Hematopoietic multipotent progenitor cell treated with erythropoietin and hydrocortisone succinate and interleukin-3 and kit ligand, for 15 days (in vitro differentiated cells): ENCODE data around the gene AVP.

Experiments
- DNase-seq: peaks from one replicate; pipeline ENCODE4 v3.0.0-alpha.2; 2015; ENCODE audit warnings: low spot score

AVP gene

DNA sequence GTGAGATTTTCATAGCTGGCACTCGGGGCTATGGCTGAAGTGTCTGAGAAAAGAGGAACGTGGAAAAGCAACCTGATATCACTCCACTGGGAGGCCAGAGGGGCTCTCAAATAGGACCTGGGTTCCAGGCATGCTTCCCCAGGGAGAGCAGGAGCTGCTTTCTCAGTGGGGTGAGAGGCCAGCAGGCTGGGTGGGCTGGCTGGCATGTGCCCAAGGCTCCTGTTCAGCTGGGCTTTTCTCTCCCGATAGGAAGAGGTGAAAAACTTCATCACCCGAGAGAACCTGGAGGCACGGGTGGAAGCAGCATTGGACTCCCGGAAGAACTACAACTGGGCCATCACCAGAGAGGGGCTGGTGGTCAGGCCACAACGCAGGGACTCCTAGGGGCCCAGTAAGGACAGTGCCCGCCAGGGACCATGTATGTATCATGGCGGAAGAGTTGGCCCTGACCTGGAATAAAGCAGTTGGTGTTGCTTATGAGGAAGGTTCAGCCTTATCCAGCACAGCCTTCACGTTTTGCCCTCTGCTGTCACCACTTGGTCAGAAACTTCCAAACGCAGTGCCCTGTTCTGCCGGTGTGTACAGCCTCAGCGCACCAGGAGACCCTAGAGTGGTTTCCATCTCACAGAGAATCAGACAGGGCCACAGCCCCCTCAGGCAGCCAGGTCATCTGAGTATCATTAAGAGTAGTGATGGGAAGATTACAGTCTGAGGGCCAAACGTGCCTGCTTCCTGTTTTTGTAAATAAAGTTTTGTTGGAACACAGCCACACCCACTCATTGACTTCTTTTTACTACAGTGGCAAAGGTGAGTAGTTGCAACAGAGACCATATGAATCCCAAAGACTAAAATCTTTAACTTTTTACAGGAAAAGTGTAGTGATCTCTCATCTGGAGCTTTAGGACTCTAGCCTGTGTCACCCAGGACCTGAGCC lies 36.8 kb downstream of the AVP start:
- DNase-seq, result no peak

DNA sequence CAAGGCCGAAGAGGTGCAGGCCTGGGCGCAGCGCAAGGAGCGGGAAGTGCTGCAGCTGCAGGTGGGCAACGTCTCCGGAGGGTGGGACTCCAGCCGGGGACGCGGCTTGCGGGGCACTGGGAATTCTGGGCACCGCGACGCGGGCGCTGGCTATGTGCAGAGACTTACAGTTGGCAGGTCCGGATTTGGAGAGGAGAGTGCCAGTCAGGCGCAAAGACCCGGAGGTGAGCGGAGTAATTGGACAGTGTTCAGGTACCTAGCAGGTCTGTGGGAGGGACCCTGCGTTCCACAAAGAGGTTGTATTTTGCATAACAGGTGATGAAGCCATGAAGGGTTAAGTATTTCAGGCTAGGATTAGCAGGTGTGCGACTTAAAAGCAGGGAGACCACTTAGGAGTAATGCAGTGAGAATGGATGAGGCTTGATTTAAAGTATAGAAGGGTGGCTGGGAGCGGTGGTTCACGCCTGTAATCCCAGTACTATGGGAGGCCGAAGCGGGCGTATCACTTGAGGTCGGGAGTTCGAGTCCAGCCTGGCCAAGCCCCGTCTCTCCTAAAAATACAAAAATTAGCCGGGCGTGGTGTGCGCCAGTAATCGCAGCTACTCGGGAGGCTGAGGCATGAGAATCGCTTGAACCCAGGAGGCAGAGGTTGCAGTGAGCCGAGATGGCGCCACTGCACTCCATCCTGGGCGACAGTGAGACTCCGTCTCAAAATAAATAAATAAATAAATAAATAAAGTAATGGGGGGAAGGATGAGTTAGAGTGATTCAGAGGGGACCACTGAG lies 37.7 kb downstream of the AVP start:
- no peak for DNase-seq

DNA sequence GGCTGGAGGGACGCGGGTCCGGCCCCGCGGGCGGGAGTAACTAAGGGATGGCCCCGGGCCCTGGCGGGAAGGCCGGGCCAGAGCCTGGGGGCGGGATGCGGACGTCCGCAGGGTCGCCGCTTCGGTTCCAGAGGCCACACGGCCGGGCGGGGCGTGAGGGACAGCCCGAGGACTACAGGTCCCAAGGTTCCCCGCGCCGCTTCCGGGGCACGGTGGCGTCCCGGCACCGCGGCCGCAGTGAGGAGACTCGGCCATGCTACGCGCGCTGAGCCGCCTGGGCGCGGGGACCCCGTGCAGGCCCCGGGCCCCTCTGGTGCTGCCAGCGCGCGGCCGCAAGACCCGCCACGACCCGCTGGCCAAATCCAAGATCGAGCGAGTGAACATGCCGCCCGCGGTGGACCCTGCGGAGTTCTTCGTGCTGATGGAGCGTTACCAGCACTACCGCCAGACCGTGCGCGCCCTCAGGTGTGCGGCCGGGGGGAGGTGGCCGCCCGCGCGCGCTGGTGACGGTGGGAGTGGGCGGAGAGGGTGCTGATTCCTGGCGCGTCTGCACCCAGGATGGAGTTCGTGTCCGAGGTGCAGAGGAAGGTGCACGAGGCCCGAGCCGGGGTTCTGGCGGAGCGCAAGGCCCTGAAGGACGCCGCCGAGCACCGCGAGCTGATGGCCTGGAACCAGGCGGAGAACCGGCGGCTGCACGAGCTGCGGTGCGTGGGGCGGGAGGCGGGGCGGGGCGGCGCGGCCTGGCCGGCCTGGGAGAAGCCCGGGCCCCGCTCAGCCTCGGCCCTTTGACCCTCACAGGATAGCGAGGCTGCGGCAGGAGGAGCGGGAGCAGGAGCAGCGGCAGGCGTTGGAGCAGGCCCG lies 38.5 kb downstream of the AVP start, which contains the start of gene MRPS26:
Gene MRPS26, plus strand, starts transcription at position 237 of the 861 bp plus-strand sequence. Its CDS starts 17 bp downstream, at position 254.
- peak; percentile 51 for DNase-seq

DNA sequence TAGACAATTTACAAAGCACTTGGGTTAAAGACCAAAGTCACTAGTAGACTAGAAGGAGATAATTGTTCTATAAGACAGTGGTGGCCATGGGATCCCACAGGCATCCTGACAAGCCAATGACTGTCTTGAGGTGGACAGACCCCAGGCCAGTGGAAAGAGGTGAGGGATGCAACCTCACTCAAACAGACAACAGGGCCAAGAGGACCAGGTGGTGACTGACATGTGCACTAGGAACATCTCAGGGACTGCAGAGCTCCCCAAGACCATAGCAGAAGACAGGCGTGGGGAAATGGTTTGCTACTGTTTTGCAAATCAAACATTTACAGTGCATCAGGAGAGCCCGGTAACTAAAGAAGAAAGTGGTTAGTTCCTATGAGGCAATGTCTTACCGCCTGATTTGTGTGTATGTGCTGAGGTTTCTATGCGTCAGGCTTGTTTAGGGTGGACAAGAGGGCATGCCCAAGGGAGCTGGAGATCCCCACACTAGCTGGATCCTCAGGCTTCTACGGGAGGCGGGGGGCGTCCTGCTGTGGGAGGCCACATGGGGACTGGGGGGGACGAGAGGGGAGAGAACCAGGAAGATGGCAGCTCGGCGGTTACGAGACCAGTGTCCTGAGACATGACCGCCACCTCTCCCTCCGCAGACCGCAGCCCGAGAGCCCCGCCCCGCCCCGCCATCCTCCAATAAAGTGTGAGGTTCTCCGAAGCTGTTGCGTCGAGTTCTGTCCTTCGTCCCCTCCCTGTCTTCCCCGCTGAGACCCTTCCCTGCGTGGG lies 39.3 kb downstream of the AVP start:
- no peak for DNase-seq

DNA sequence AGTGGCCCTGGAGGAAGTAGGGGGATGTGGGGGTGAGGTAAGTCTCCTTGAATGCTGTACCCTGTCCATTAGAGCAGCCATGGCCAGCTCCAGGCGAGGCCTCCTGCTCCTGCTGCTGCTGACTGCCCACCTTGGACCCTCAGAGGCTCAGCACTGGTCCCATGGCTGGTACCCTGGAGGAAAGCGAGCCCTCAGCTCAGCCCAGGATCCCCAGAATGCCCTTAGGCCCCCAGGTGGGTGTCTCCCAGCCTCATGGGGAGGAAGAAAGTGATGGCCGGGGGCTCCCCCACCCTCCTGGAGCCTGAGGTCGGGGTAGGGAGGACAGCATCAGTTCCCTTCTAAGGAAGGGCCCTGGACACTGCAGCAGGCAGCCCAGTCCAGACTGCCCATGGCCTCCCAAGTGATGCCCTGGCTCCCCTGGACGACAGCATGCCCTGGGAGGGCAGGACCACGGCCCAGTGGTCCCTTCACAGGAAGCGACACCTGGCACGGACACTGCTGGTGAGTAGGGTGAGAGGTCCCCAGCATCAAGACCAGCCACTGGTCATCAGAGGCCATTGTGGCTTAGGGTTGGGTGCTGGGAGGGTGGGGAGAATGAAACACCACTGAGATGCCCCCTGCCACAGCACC lies 40.1 kb downstream of the AVP start:
- no peak for DNase-seq

DNA sequence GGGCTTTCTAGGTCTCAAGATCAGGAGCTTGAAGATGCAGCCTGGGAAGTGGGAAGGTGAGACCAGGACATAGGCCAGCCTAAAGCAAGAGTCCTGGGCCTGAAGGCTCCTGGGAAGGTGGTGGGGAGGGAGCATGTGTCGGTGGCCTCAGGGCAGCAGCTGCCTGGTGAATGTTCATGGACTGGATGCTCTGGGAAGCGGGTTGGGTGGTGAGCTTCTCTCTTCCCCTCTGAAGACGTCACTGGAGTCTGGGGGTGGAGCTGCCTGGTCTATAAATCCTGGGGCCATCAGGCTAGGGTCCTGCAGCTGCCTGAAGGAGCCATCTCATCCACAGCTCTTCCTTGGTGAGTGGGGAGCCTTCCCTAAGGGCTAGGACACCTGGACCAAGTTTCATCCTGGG lies 41.2 kb downstream of the AVP start, which contains the start of gene GNRH2:
Gene GNRH2, plus strand, starts transcription at position 301 of the 400 bp plus-strand sequence. CDS start 793 bp downstream, outside the sequence.
- DNase-seq, result no peak

DNA sequence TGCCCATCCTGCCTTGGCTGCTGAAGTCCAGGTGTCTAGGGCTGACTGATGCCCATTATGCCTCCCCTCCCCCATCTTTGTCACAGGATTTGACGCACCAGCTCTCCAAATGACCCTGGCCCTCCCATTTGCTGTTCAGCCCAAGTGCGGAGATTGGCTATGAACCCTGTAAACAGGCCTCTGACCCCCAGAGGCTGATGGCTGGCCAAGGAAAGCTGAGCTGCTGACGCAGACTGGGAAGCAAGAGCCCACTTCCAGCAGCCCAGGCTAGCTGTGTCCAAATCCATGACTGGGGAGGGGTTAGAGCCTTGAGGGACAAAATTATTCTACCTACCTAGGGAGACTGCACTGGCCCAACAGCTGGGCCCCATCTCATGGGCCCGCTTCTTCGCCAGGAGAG lies 41.9 kb downstream of the AVP start:
- DNase-seq, result no peak

DNA sequence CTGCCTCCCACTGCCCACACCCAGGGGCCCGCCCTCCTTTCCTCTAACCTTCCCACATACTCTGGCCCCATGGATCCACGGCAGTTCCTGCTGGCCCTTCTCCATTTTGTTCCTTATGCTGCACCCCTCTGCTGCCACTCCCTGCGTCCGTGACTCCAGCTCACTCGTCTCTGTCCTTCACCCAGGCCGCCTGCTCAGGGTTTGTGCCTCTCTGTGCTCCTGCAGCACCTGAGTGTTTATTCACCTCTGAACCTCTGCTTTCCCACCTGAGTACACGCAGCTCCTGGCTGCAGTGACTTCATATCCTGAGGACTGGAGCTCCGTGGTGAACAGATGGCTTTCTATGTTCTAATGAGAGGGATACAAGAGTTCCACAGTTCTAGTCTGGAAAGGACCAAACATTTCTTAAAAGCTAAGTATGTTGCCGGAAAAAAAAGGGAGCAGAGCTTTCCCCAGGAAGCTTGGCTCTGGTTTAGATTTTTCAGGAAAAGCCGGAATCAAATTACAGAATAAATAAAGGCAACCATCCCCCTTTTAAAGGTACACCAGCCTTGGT lies 42.6 kb downstream of the AVP start:
- DNase-seq, result no peak

DNA sequence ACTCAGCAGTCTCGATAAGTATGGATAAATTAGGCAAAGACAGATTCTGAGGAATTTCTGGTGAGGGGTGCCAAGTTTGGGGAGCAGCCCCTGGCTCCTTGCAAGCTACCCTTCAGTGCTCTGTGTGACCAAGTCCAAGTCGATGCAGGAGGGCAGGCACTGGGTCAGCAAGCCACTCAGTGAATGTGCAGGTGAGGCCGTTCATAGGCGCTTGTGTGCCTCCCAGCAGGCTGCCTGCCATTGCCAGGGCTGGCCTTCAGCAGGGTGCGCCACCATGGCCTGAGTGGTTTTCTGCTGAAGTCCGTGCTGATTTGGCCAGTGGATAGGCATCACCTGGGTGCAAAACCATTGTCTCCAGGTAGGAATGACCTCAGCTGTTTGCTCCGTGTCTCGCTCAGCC lies 44.4 kb downstream of the AVP start:
- DNase-seq, result no peak

DNA sequence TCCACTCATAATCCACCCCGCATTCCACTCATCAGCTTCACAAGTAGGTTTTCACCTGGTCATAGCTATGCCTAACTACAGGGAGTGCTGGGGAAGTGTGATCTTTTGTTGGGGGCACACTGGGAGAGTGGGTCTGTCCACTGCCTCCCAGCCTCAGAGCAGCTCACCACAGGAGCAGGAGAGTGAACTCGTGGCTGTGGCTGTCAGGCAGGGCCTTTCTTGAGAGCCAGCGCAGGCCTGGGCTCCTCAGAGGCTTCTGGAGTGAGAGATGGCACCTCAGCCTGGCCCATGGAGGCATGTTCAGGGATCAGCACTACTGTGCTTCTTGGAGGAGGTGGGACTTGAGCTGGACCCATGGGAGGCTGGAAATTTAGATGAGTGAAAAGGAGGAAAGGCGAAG lies 45.1 kb downstream of the AVP start:
- no peak for DNase-seq

DNA sequence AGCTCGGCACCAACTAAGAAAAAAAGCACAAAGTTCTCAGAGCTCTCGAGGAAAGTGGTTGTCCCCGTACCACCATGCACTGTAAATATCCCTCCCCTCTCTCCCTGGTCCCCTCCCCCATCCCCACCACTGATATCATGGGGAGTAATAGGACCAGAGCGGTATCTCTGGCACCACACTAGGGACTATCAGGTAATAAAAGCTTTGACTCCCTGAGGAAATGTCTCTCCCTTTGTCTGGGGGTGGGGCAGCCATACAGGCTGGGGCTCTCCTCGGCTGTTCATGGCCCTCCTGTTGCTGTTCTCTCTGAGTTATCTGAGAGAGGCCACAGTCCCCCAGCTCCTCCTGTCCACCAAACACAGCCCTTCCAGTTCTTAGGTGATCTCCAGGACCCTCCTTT lies 46.1 kb downstream of the AVP start:
- DNase-seq, result no peak

DNA sequence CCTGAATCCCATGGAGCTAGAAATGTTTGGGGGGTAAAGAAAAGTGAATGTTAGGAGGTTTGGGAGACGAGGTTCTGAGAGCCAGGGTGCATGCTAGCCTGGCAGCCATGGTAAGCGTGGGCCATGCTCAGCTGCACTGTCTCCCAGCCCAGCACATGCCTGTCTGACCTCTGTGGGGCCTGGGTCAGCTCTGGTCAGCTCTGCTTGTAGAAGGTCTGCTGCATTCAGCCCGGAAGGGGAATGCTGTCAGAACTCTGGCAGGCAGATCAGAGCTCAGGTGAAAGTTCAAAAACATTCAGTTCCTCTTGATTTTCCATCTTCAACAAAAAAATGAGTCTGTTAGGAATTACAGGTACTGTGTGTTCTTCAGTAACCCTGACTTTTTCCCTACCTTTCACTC lies 46.9 kb downstream of the AVP start:
- DNase-seq, result no peak

DNA sequence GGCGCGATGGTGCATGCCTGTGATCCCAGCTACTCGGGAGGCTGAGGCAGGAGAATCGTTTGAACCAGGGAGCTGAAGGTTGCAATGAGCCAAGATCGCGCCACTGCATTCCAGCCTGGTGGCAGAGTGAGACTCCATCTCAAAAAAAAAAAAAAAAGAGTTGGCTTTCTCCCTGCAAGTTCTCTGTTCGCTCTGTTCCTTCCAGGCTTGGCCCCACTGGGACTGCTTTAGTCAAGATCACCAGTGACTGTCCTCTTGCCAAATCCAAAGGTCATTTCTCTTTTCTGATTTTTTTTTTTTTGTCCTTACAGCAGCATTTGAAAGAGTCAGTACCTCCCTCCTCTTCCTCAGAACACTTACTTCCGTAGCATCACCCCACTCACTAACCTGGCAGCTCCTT lies 51.9 kb downstream of the AVP start:
- DNase-seq, result no peak
